Heart left ventricle (tissue), 13 donors: Measurements from ENCODE around the gene INPP4B.

Experiments
- CTCF ChIP-seq, 12 donors: fragments of 200-600 bp; sonication (generic) in 4 of 12; IDR thresholded peaks; one replicate each; pipeline versions ENCODE4 v1.5.0 to v1.8.0; 2018 to 2022; ENCODE audit warnings: antibody characterized with exemption in 12 of 12, mild to moderate bottlenecking in 5 of 12
- POLR2A ChIP-seq, 2 donors: fragments of 450-650 bp; IDR thresholded peaks; one replicate each; pipeline ENCODE4 v1.6.1; 2017; ENCODE audit warnings: antibody characterized with exemption in 2 of 2, mild to moderate bottlenecking in 2 of 2, moderate library complexity in 2 of 2
- donor health status: ischemic (EF 13 %, LVEDD 7.1; RV severe dilation, severe dysfunction).
- donor health status: DM: no; HTN: yes; CAD: no.
- donor health status: DM: no; HTN: no; CAD: no.
- donor health status: ischemic (EF 25% LVEDD 6.9; RV normal size, moderate dysfunction).
- donor health status: ischemic (EF 25% LVEDD 5.7; RV mildly dilated, moderate dysfunction).
- donor health status: ischemic (EF 35%, LVEDD 5.7; RV mildly dilated, moderate dysfunction).
- donor health status: nonischemic (EF 11% LVEDD 7.7; RV severe dilation, severe dysfunction).
- donor health status: DM: yes; HTN: yes; CAD: no.
- donor health status: PGD.
- donor health status: ischemic (EF 29% LVEDD 5.4; RV normal size, mild dysfunction).
- donor health status: nonischemic (EF 23%, LVEDD 6.1; RV moderate dilation, normal function).

GRCh38 chr4:142354794-142355420 lies 491.2 kb downstream of the INPP4B start:
- TF ChIP-seq CTCF (IDR thresholded peaks at IDR 0.05) (no peak), POLR2A (IDR thresholded peaks at IDR 0.05) (no peak)
